ENCODE measurements around the gene IGFBP2. TPM values are rescaled to one million over a fixed set of nuclear protein-coding genes. Genes with fewer than 3 reads are reported as not detected.

IGFBP2 gene
- total RNA-seq, 2 donors from 2014 or later: 106 to 177 TPM

- DNase-seq: no peak
- Histone ChIP-seq H3K36me3 (no peaks in the 10 kb centered on the region), H3K4me3 (no peak overlapping the region), H3K4me1 (no peaks in the 10 kb centered on the region), H3K27me3 (no peaks in the 10 kb centered on the region), H3K27ac (no peak overlapping the region), H3K9me3 (no peaks in the 10 kb centered on the region), H3K9ac (ENCODE audit: low read depth in 2 of 2, low read length in 2 of 2) (no peak overlapping the region)
- TF ChIP-seq CTCF (IDR thresholded peaks at IDR 0.05): no peak
- intact Hi-C loops (cut with DNase I): no loop called here
Measured at GRCh38 chr2:216671081-216671411, 37.8 kb downstream of the IGFBP2 start.

GRCh38 chr2:216671791-216672343 is 38.6 kb downstream of the IGFBP2 start:
- no peaks in the 10 kb centered on the region for H3K4me1 ChIP-seq
- no peak for DNase-seq
- H3K27me3 ChIP-seq: no peaks in the 10 kb centered on the region
- intact Hi-C loops (cut with DNase I): no loop called here
- H3K27ac ChIP-seq: no peak overlapping the region
- H3K9me3 ChIP-seq: no peaks in the 10 kb centered on the region
- no peaks in the 10 kb centered on the region for H3K36me3 ChIP-seq
- TF ChIP-seq CTCF (IDR thresholded peaks at IDR 0.05): no peak
- H3K4me3 ChIP-seq: no peak overlapping the region
- no peak overlapping the region for H3K9ac ChIP-seq (ENCODE audit: low read depth in 2 of 2, low read length in 2 of 2)

GRCh38 chr2:216672466-216672865 is 39.2 kb downstream of the IGFBP2 start:
- Histone ChIP-seq H3K9me3 (no peaks in the 10 kb centered on the region), H3K4me1 (no peaks in the 10 kb centered on the region), H3K27ac (no peak overlapping the region), H3K27me3 (no peaks in the 10 kb centered on the region), H3K9ac (ENCODE audit: low read depth in 2 of 2, low read length in 2 of 2) (no peak overlapping the region), H3K36me3 (no peaks in the 10 kb centered on the region), H3K4me3 (no peak overlapping the region)
- intact Hi-C loops (cut with DNase I): no loop called here
- TF ChIP-seq CTCF (IDR thresholded peaks at IDR 0.05): no peak
- DNase-seq: no peak

- H3K27ac ChIP-seq: no peak overlapping the region
- no peak overlapping the region for H3K4me3 ChIP-seq
- no peak for DNase-seq
- H3K9me3 ChIP-seq: no peaks in the 10 kb centered on the region
- no peaks in the 10 kb centered on the region for H3K36me3 ChIP-seq
- no peak for TF ChIP-seq CTCF (IDR thresholded peaks at IDR 0.05)
- no peaks in the 10 kb centered on the region for H3K4me1 ChIP-seq
- no peak overlapping the region for H3K9ac ChIP-seq (ENCODE audit: low read depth in 2 of 2, low read length in 2 of 2)
- intact Hi-C loops (cut with DNase I): no loop called here
- H3K27me3 ChIP-seq: no peaks in the 10 kb centered on the region
Measured at GRCh38 chr2:216673021-216673420, 39.8 kb downstream of the IGFBP2 start.

GRCh38 chr2:216673609-216674008 is 40.4 kb downstream of the IGFBP2 start:
- DNase-seq: no peak
- no peak overlapping the region for H3K9ac ChIP-seq (ENCODE audit: low read depth in 2 of 2, low read length in 2 of 2)
- H3K36me3 ChIP-seq: no peaks in the 10 kb centered on the region
- no peaks in the 10 kb centered on the region for H3K4me1 ChIP-seq
- no peak overlapping the region for H3K4me3 ChIP-seq
- no peaks in the 10 kb centered on the region for H3K9me3 ChIP-seq
- no peak overlapping the region for H3K27ac ChIP-seq
- intact Hi-C loops (cut with DNase I): no loop called here
- H3K27me3 ChIP-seq: no peaks in the 10 kb centered on the region
- TF ChIP-seq CTCF (IDR thresholded peaks at IDR 0.05): no peak

- no peak for TF ChIP-seq CTCF (IDR thresholded peaks at IDR 0.05)
- Histone ChIP-seq H3K9me3 (no peaks in the 10 kb centered on the region), H3K27me3 (no peaks in the 10 kb centered on the region), H3K36me3 (no peaks in the 10 kb centered on the region), H3K4me1 (no peaks in the 10 kb centered on the region), H3K4me3 (no peak overlapping the region), H3K27ac (no peak overlapping the region), H3K9ac (ENCODE audit: low read depth in 2 of 2, low read length in 2 of 2) (no peak overlapping the region)
- no peak for DNase-seq
- intact Hi-C loops (cut with DNase I): no loop called here
Measured at GRCh38 chr2:216674376-216674775, 41.2 kb downstream of the IGFBP2 start.
